ENCODE data around the gene BRINP2.
"Not testable (repeated sequence)": the region's sequence is repeated elsewhere in the genome, so short reads cannot be mapped to it uniquely, and the experiment has no call there.

The BRINP2 gene

DNA sequence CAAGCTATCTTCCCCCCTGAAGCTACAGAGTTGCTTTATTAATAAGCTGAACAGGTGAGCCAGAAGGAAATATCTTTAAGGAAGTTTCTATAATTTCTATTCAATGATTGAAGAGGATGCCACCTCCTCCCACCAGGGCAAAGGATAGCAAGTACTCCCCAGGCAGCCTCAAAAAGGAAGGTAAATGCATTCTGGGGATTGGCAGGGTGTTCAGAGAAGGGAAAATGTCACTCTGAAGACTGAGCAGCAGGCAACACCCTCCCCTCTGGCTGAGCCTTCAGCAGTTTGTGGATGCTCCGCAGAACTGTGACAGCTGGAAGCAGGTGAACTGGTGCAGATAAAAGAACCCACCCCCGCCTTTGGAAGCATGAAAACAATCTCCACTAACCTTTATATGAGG lies 140.8 kb downstream of the BRINP2 start:
- Histone ChIP-seq H3K4me1 (ENCODE audit: control insufficient read depth, insufficient read depth, low read length) (no peaks in the 10 kb centered on the region), H3K9ac (ENCODE audit: low read length in 2 of 2) (no peak overlapping the region), H3K9me3 (ENCODE audit: control insufficient read depth in 2 of 2, low read length in 2 of 2) (no peaks in the 10 kb centered on the region), H3K4me3 (ENCODE audit: low read length in 2 of 2) (no peak overlapping the region), H3K27ac (ENCODE audit: low read length) (no peak overlapping the region), H3K36me3 (ENCODE audit: control insufficient read depth in 2 of 2, insufficient read depth in 2 of 2, low read length in 2 of 2) (no peaks in the 10 kb centered on the region), H3K27me3 (ENCODE audit: control insufficient read depth in 1 of 2, insufficient read depth in 2 of 2, low read length in 2 of 2) (no peaks in the 10 kb centered on the region)

DNA sequence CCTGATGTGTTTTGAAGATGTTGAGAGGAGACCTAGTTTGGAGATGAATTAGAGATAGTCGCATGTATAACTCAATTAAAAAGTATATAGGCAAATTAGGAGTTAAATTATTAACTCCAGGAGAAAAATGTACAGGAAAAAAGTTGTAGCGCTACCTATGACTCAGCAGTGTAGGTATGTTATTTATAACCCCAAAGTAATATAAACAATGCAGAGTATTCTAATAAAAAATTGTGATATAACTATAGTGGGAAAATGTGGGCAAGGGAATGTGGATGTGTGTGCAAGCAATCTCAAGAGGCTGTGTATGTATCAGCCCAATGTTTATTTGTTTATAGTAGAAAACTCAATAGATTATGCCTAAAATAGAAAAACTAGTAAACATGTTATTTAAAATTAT lies 144.5 kb downstream of the BRINP2 start:
- Histone ChIP-seq H3K9ac (ENCODE audit: low read length in 2 of 2) (no peak overlapping the region), H3K4me1 (ENCODE audit: control insufficient read depth, insufficient read depth, low read length) (no peaks in the 10 kb centered on the region), H3K4me3 (ENCODE audit: low read length in 2 of 2) (no peak overlapping the region), H3K27me3 (ENCODE audit: control insufficient read depth in 1 of 2, insufficient read depth in 2 of 2, low read length in 2 of 2) (no peaks in the 10 kb centered on the region), H3K36me3 (ENCODE audit: control insufficient read depth in 2 of 2, insufficient read depth in 2 of 2, low read length in 2 of 2) (no peaks in the 10 kb centered on the region), H3K27ac (ENCODE audit: low read length) (no peak overlapping the region), H3K9me3 (ENCODE audit: control insufficient read depth in 2 of 2, low read length in 2 of 2) (no peaks in the 10 kb centered on the region)

DNA sequence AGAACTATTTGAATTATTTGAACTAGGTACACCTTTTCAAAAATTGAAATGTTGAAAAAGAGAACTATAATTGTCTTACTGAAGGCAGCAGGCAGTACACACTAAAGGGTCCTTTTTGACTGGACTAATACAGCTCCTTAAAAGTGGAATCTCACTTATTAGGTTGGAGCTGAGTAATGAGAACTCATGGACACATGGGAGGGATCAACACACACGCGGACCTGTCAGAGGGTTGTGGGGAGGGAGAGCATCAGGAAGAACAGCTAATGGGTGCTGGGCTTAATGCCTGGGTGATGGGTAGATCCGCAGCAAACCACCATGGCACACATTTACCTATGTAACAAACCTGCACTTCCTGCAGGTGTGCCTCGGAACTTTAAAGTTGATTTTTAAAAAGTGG lies 145.0 kb downstream of the BRINP2 start:
- no peaks in the 10 kb centered on the region for H3K36me3 ChIP-seq (ENCODE audit: control insufficient read depth in 2 of 2, insufficient read depth in 2 of 2, low read length in 2 of 2)
- no peak overlapping the region for H3K9ac ChIP-seq (ENCODE audit: low read length in 2 of 2)
- H3K27ac ChIP-seq (ENCODE audit: low read length): no peak overlapping the region
- H3K4me1 ChIP-seq (ENCODE audit: control insufficient read depth, insufficient read depth, low read length): no peaks in the 10 kb centered on the region
- H3K4me3 ChIP-seq (ENCODE audit: low read length in 2 of 2): no peak overlapping the region
- H3K27me3 ChIP-seq (ENCODE audit: control insufficient read depth in 1 of 2, insufficient read depth in 2 of 2, low read length in 2 of 2): no peaks in the 10 kb centered on the region
- no peaks in the 10 kb centered on the region for H3K9me3 ChIP-seq (ENCODE audit: control insufficient read depth in 2 of 2, low read length in 2 of 2)

DNA sequence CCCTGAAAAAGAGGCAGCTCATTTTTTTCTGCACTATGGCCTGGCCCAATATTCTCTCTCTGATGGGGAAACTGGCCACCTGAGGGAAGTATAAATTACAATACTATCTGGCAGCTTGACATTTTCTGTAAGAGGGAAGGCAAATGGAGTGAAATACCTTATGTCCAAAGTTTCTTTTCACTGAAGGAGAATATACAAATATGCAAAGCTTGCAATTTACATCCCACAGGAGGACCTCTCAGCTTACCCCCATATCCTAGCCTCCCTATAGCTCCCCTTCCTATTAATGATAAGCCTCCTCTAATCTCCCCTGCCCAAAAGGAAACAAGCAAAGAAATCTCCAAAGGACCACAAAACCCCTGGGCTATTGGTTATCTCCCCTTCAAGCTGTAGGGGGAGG lies 150.7 kb downstream of the BRINP2 start:
- H3K4me1 ChIP-seq (ENCODE audit: control insufficient read depth, insufficient read depth, low read length): not testable (repeated sequence)

DNA sequence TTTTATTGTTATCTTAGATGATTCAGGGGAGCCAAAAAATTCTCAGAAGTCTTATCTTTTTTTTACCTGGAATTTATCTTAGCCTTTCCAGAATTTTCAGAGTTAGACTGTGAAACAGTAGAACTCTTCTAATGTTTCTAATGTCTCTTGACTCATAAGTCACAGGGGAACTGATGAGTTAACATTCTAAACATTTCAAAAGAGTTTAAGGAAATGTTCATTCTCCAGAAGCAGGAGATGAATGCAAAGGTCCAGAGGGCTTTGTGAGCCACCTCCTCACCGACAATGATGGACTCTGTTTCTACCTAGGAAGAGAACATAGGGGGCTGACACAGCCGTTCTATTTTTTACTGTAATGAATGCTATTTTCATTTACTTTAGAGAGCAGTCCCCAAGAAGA lies 157.5 kb downstream of the BRINP2 start:
- Histone ChIP-seq H3K27me3 (ENCODE audit: control insufficient read depth in 1 of 2, insufficient read depth in 2 of 2, low read length in 2 of 2) (no peaks in the 10 kb centered on the region), H3K4me1 (ENCODE audit: control insufficient read depth, insufficient read depth, low read length) (no peaks in the 10 kb centered on the region), H3K9me3 (ENCODE audit: control insufficient read depth in 2 of 2, low read length in 2 of 2) (no peaks in the 10 kb centered on the region), H3K4me3 (ENCODE audit: low read length in 2 of 2) (no peak overlapping the region), H3K9ac (ENCODE audit: low read length in 2 of 2) (no peak overlapping the region), H3K27ac (ENCODE audit: low read length) (no peak overlapping the region), H3K36me3 (ENCODE audit: control insufficient read depth in 2 of 2, insufficient read depth in 2 of 2, low read length in 2 of 2) (no peaks in the 10 kb centered on the region)

More for the DNA sequence above, 150.7 kb downstream of the BRINP2 start:
- not testable (repeated sequence) for H3K9ac ChIP-seq (ENCODE audit: low read length in 2 of 2); H3K4me3 ChIP-seq (ENCODE audit: low read length in 2 of 2); H3K9me3 ChIP-seq (ENCODE audit: control insufficient read depth in 2 of 2, low read length in 2 of 2); H3K27me3 ChIP-seq (ENCODE audit: control insufficient read depth in 1 of 2, insufficient read depth in 2 of 2, low read length in 2 of 2); H3K36me3 ChIP-seq (ENCODE audit: control insufficient read depth in 2 of 2, insufficient read depth in 2 of 2, low read length in 2 of 2); H3K27ac ChIP-seq (ENCODE audit: low read length)

DNA sequence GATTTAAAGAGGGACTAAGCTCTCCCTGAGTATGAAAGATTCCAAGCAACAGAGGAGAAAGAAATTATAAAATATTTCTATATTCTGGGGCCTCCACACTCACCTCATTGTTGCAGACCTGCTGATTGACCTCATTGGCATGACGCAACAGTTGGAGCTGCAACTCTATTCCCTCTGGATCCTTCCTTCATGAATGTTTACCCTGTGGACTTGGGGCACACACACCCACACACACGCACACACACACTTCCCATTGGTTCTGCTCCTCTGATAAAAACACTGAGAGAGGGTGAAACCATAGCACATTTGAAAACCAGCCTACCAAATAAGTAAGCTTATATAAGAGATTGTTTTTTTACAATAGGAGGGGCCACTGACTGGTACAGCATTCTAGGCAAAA lies 159.1 kb downstream of the BRINP2 start:
- Histone ChIP-seq H3K36me3 (ENCODE audit: control insufficient read depth in 2 of 2, insufficient read depth in 2 of 2, low read length in 2 of 2) (no peaks in the 10 kb centered on the region), H3K9ac (ENCODE audit: low read length in 2 of 2) (no peak overlapping the region), H3K27ac (ENCODE audit: low read length) (no peak overlapping the region), H3K9me3 (ENCODE audit: control insufficient read depth in 2 of 2, low read length in 2 of 2) (no peaks in the 10 kb centered on the region), H3K27me3 (ENCODE audit: control insufficient read depth in 1 of 2, insufficient read depth in 2 of 2, low read length in 2 of 2) (no peaks in the 10 kb centered on the region), H3K4me1 (ENCODE audit: control insufficient read depth, insufficient read depth, low read length) (no peaks in the 10 kb centered on the region), H3K4me3 (ENCODE audit: low read length in 2 of 2) (no peak overlapping the region)

All from stomach smooth muscle (tissue), 2 donors.